Stimulated activated CD8-positive, alpha-beta memory T cell treated with anti-CD3 and anti-CD28 coated beads, Interleukin-4, amount 100 ng/mL, for 24 hours (primary cell): ENCODE results near the gene NRDE2.

ENCODE experiments used
- DNase-seq: peaks from one replicate; pipeline ENCODE4 v3.0.0-alpha.2; 2020; ENCODE audit warnings: low read depth

The NRDE2 gene

DNA sequence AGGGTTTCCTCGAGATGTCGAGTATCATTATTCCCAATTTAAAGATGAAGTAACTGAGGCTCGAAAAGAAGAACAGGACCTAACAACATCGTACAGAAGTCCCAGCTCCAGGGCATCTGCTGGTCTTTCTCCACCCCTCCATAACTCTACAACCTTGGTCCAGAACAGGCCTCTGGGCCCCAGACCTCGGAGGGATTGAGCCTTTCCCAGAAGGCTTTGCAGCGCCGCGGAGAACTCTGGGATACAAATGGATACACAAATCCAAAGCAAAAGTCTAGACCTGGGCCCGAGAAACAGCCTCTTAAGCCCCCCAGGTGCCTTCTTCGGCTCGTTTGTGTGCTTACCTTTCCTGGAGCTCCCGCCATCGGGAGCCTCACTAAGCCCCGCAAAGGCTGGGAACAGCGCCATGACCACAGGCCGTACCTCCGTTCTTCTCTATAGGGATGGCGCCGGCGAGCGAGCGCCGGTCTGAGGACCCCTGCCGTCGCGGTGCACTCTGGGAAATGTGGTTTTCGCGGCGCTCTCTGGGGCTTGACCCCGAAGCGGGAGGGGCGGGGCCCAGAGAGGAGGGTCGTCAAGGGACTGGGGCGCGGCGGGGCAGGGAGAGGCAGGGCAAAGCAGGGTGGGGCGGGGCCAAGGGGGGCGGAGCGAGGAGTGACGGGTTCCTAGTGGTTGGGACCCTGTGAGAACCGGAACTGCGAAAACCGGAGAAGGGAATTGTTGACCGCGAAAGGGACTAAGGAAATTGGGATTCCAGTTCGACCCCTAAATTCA, at the start of gene NRDE2:
TSS of gene NRDE2 (minus strand) at position 445 of the 774 bp plus-strand sequence. CDS start at position 408, 37 bp downstream.
- DNase-seq, result peak; percentile 99

- no peak for DNase-seq
Observed at GRCh38 chr14:90381011-90381786, 49.5 kb upstream of the NRDE2 start.

DNA sequence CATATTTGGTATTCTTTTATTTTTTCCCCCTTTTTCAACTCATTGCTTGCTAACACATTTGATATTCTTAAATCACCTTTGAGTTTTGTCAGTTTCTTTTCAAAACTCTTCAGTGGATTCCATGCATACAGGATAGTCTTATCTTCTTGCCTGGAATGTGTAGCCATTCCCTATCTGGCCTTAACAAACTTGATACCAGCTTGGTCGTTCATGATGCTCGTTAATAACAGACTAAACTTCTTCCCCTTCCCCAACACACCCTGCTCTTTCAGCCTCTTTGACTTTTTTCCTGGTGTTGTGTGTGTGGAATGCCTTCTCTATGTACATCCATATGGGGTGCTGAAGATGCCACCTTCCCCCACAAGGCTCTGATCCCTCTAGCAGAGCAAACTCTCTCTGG, 47.4 kb upstream of the NRDE2 start:
- DNase-seq, result no peak

DNA sequence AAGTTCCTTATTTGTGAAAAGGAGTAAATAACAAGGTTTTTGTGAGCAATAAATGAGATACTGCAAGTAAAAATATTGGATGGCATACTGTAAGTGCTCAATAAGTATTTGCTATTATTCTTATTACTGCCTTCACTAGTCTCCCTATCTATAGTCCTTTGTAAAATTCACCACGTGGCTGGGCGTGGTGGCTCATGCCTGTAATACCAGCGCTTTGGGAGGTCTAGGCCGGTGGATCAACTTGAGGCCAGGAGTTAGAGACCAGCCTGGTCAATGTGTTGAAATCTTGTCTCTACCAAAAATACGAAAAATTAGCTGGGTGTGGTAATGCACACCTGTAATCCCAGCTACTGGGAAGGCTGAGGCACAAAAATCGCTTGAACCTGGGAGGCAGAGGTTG, 46.5 kb upstream of the NRDE2 start:
- no peak for DNase-seq

- no peak for DNase-seq
Observed at GRCh38 chr14:90375934-90376333, 44.2 kb upstream of the NRDE2 start.

- DNase-seq, result no peak
Observed at GRCh38 chr14:90374813-90375212, 43.1 kb upstream of the NRDE2 start.

DNA sequence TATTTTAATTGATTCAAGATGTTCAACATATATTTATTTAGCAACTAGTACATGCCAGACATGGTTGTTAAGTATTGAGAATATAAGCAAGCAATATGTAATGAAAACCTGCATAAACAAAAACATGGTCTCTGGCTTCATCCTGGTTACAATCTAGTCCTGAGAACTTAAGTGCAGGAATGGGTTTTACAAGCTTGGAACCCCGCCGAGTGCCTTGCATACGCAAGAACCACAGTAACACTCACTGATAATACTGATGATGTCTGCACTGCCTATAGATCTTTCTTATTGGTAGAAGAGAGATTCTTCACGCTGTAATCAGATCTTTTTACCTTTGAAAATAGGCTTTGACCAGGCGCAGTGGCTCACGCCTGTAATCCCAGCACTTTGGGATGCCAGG, 42.1 kb upstream of the NRDE2 start:
- DNase-seq, result no peak

GRCh38 chr14:90368946-90369721, 37.4 kb upstream of the NRDE2 start:
- no peak for DNase-seq

- no peak for DNase-seq
Observed at GRCh38 chr14:90362558-90362896, 30.8 kb upstream of the NRDE2 start.

DNA sequence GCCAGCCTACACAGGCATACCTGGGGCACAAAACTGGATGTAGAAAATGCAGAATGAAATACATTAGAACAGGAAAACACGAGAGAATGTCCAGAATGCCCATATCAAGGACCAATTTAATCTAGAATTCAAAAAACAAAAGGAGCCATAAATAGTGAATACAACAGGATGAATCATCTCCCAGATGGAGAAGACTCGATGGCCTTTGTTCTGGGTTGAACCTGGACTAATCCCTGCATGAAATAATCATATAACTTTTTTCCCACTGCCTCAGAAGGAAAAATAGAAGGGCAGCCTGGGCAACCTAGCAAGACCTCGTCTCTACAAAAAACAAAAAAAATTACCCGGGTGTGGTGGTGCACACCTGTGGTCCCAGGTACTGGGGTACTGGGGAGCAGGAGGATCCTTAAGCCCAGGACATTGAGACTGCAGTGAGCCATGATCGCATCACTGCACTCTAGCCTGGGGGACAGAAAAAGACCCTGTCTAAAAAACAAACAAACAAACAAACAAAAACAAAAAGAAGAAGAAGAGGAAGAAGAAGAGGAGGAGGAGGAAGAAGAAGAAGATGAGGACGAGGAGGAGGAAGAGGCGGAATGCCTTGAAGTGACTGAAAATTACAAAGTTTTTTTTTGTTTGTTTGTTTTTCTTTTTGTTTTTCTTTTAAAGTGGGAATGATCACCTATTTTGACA, 30.3 kb upstream of the NRDE2 start:
- DNase-seq, result no peak

- DNase-seq, result no peak
Observed at GRCh38 chr14:90358359-90358758, 26.6 kb upstream of the NRDE2 start.

DNA sequence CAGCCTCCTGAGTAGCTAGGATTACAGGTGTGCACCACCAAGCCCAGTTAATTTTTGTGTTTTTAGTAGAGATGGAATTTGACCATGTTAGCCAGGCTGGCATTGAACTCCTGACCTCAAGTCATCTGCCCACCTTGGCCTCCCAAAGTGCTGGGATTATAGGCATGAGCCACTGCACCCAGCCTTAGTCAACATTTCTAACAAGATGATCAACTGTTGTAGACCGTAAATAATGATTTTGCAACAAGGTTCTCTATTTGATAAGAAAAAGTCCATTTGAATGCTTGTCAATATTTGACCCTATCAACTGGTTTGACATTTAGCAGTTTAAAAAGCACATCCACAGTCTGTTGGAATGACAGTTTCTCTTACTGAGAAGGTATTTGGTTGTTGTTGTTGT, 25.2 kb upstream of the NRDE2 start:
- DNase-seq, result no peak

DNA sequence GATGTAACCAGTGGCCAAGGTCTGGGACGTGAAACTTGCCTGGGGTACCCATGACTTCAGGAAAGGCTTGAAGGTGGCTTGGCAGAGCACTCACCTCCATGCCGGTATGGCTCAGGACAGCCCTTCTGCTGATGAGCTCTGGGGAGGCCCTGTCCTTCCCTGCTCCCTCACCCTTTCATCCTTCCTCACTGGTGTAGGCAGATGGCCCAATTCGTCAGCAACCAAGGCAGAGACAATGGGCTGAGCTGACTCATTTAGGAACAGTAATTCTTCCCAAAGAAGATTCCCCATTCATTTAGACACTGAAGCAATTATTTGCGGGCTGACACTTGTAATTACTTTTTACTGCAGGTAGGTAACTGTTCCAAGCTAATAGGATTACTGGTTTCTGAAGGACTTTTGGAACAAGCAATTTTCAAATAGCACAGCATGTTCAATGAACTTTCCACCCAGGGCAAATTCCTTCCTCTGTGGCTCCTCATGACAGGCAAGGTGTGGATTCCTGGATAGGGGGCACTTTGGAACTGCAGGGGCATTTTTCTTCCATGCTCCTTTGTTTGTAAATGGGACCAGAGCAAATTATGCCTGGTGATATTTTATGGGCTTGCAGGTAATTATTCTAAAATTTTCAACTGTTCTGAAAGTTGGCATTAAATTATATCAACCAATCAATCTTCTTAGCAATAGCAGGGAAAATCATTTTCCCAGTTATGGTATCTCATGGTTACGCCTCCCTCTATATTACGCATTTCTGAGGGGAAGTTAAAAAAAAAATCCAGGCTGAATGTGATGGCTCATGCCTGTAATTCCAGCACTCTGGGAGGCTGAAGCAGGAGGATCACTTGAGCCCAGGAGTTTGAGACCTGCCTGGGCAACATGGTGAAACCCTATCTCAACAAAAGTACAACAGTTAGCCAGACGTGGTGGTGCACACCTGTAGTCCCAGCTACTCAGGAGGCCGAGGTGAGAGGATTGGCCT, 24.1 kb upstream of the NRDE2 start:
- DNase-seq, result no peak

DNA sequence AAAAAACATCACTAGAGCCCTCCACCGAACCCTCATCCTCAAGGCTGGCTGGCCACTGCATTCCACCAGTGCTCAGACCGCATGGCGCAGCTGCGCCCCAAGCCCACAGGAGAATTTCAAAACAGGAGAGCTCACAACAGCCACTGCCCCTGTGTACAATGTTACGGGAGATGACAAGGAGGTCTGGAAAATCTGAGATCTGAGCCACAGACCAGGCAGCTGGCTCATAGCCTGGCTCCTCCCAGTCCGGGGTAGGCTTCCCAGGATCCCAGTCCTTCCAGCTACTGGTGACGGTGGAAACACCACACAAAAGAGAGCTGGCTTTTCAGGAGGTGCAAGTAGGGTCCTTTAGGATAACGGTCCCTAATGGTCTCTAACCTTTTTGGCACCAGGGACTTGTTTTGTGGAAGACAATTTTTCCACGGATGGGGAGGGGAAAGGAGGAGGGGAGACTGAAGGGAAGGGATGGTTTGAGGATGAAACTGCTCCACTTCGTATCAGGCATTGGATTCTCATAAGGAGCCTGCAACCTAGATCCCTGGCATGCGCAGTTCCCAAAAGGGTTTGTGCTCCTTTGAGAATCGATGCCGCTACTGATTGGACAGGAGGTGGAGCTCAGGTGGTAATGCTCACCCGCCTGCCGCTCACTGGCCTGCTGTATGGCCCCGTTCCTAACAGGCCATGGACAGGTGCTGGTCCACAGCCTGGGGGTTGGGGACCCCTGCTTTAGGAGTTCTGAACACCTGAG, 23.0 kb upstream of the NRDE2 start:
- DNase-seq, result no peak

- no peak for DNase-seq
Observed at GRCh38 chr14:90349739-90350138, 18.0 kb upstream of the NRDE2 start.

DNA sequence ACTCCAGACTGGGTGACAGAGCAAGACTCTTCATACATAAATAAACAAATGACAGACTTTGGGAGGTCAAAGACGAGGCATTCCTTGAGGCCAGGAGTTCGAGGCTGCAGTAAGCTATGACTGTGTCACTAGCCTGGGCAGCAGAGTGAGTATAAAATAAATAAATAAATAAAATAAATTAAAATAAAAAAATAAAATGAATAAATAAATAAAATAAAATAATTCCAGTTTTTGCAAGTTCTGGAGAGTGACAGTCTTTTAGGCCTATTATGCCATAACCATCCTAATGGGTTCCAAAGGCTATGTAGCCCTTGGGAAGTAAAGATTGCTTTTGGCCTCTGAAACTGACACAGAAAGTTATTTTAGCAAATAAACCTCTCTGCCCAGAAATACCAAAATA, 16.5 kb upstream of the NRDE2 start:
- DNase-seq, result no peak

GRCh38 chr14:90345239-90345557, 13.5 kb upstream of the NRDE2 start:
- DNase-seq, result no peak

DNA sequence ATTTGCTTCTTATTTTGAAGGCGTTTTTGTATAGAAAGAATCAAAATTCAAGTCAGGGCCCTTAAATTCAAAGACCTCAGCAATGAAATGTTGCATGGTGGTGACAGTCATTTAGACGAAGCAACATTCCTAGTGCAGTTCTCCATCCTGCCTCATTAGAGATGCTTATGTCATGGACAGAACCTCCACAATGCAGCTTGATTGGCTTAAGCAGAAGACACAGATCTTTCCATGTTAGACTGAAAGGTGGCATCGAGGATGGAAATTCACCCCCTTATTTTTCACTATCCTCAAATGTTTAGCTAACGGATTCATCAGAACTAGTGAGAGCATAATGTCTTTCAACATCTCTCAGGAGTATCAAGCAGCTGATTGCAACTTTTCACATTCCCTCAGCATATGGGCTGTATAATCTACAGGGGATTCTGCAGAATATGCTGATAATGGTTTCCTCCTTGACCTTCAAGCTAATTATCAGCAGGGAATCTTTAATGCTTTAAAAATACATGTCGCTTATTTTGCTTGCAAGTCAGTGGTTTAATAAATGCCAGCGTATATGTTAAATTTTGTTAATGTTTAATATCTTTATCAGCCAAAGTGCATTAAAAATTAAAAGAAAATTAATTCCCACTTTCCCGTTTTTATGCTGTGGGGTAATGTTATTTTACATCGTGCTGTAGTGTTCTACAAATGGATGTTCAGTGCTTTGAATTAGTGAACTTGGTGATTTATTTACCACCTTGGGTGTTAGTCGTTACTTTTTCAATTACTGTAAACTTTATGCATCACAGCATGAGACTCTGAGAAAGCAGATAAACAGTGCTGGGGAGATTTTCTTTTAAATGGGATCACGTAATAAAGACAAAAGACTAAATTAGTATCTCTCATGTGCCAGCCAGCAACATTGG, 12.8 kb upstream of the NRDE2 start:
- DNase-seq, result no peak

DNA sequence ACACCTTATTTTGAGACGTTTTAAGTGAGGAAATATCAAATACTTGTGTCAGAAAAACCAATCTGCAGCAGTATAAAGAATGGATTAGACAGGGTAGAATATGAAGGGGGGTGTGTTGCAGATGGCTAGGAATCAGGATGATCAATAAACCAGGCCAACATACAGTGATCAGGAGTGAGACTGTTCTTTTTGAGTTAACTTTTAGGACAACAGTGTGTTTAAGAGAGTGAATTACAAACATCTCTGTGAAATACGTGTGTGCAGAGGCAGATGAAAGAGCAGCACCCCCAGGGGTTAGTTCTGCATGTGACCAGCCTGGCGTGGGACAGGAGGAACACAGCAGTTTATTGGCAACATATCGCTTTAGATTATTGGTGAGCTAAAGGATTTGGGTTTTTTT, 10.6 kb upstream of the NRDE2 start:
- no peak for DNase-seq
